Endothelial cell of umbilical vein (primary cell): ENCODE results near the gene MAP3K7CL. TPM values are rescaled to one million over a fixed set of nuclear protein-coding genes. Genes with fewer than 3 reads are reported as not detected.
"Not testable (repeated sequence)": the region's sequence is repeated elsewhere in the genome, so short reads cannot be mapped to it uniquely, and the experiment has no call there.

Experiments
- BruUV-seq: library from RNA; stranded (reverse); fragments of 400-500 nt; replicated peaks from 2 replicates; lab custom pipeline; 2021; lab: Mats Ljungman, UMichigan
- CTCF ChIA-PET: fragments of 300-600, 350-600 bp; sonication (Branson Sonifier 250); formaldehyde crosslinking; loops from one replicate; lab custom pipeline; 2021; ENCODE audit warnings: antibody characterized with exemption, inconsistent platforms; lab: Charles Lee
- POLR2A ChIA-PET: fragments of 300-600, 350-600 bp; sonication (Branson Sonifier 250); formaldehyde crosslinking; loops from one replicate; lab custom pipeline; 2021; ENCODE audit warnings: antibody characterized with exemption, inconsistent platforms; lab: Charles Lee
- DNase-seq: peaks from one replicate; pipeline ENCODE4 v3.0.0-alpha.2; 2011; ENCODE audit warnings: low read depth, low spot score
- FAIRE-seq: peaks from 2 replicates; lab custom pipeline; 2011; peaks lifted over from hg19 to GRCh38; lab: Jason Lieb, UNC
- H2AFZ ChIP-seq: 2 replicates; pipeline ENCODE4 v1.6.0; 2012; ENCODE audit warnings: low read depth, low read length, control low read depth, inconsistent platforms
- H3K27ac ChIP-seq: 2 replicates; pipeline ENCODE4 v1.5.1; 2011; ENCODE audit warnings: low read depth, mild to moderate bottlenecking, control low read depth, low read length, moderate library complexity; ENCODE audit not compliant: insufficient read depth
- H3K27me3 ChIP-seq, 2 experiments: 2 replicates each; pipeline versions ENCODE4 v1.6.0 to v1.6.1; 2011; ENCODE audit warnings: low read length in 2 of 2, mixed read lengths in 1 of 2; ENCODE audit not compliant: control insufficient read depth in 2 of 2, insufficient read depth in 2 of 2
- H3K36me3 ChIP-seq, 2 experiments: 2 replicates in 1 of 2; 3 replicates in 1 of 2; pipeline ENCODE4 v1.5.1; 2011; ENCODE audit warnings: low read length in 2 of 2, mild to moderate bottlenecking in 1 of 2, moderate library complexity in 1 of 2; ENCODE audit not compliant: control insufficient read depth in 2 of 2, insufficient read depth in 2 of 2; ENCODE audit errors: extremely low read depth in 1 of 2
- H3K4me1 ChIP-seq: 3 replicates; pipeline ENCODE4 v1.5.1; 2011; ENCODE audit warnings: mild to moderate bottlenecking, low read length; ENCODE audit not compliant: control insufficient read depth, insufficient read depth; ENCODE audit errors: extremely low read depth
- H3K4me2 ChIP-seq: 2 replicates; pipeline ENCODE4 v1.6.1; 2011; ENCODE audit warnings: low read length, control low read depth, mixed read lengths; ENCODE audit not compliant: insufficient read depth
- H3K4me3 ChIP-seq, 3 experiments: fragments of 200-600 bp in 1 of 3; sonication (generic), shearing (Covaris generic) in 1 of 3; replicated peaks in 1 of 3; 2 replicates each; pipeline ENCODE4 v1.5.1; 2011 to 2016; ENCODE audit warnings: control low read depth in 3 of 3, low read length in 3 of 3, mild to moderate bottlenecking in 2 of 3, inconsistent platforms in 1 of 3, low read depth in 1 of 3, moderate library complexity in 1 of 3; ENCODE audit not compliant: insufficient read depth in 1 of 3
- H3K79me2 ChIP-seq: 2 replicates; pipeline ENCODE4 v1.6.0; 2012; ENCODE audit warnings: low read length, inconsistent platforms; ENCODE audit not compliant: control insufficient read depth, insufficient read depth
- H3K9ac ChIP-seq: replicated peaks from 2 replicates; pipeline ENCODE3; 2011; ENCODE audit warnings: low read length, control low read depth; ENCODE audit not compliant: insufficient read depth; ENCODE audit errors: extremely low read depth
- H3K9me1 ChIP-seq: replicated peaks from 3 replicates; pipeline ENCODE4 v1.6.0; 2011; ENCODE audit warnings: mild to moderate bottlenecking, low read length; ENCODE audit not compliant: control insufficient read depth, insufficient read depth; ENCODE audit errors: extremely low read depth
- H3K9me3 ChIP-seq: replicated peaks from 2 replicates; pipeline ENCODE4 v1.5.1; 2012; ENCODE audit warnings: low read length, inconsistent platforms; ENCODE audit not compliant: control insufficient read depth, insufficient read depth
- H4K20me1 ChIP-seq: replicated peaks from 2 replicates; pipeline ENCODE3; 2011; ENCODE audit warnings: mild to moderate bottlenecking, low read length; ENCODE audit not compliant: control insufficient read depth, insufficient read depth; ENCODE audit errors: extremely low read depth
- EZH2 ChIP-seq: IDR thresholded peaks from 2 replicates; pipeline ENCODE4 v1.6.1; 2012; ENCODE audit warnings: borderline replicate concordance, low read depth, mild to moderate bottlenecking, moderate library complexity, low read length, inconsistent platforms; ENCODE audit not compliant: severe bottlenecking
- FOS ChIP-seq: IDR thresholded peaks from 2 replicates; pipeline ENCODE4 v1.6.1; 2011; ENCODE audit warnings: mild to moderate bottlenecking, low read length, moderate library complexity, borderline replicate concordance; ENCODE audit not compliant: insufficient read depth
- GATA2 ChIP-seq: IDR thresholded peaks from 2 replicates; pipeline ENCODE4 v1.7.0; 2011; ENCODE audit warnings: low read depth, mild to moderate bottlenecking, moderate library complexity, mixed read lengths, low read length; ENCODE audit not compliant: insufficient read length, insufficient read depth
- JUN ChIP-seq: IDR thresholded peaks from 2 replicates; pipeline ENCODE4 v1.6.1; 2011; ENCODE audit warnings: borderline replicate concordance, low read depth; ENCODE audit not compliant: insufficient read length, insufficient read depth
- MYC ChIP-seq: IDR thresholded peaks from one replicate; pipeline ENCODE4 v1.6.1; 2011; ENCODE audit warnings: mild to moderate bottlenecking, low read depth, low read length
- POLR2A ChIP-seq: IDR thresholded peaks from 2 replicates; pipeline ENCODE4 v1.6.1; 2012; ENCODE audit warnings: low read depth, mild to moderate bottlenecking, control low read depth, low read length
- POLR2AphosphoS5 ChIP-seq: IDR thresholded peaks from 2 replicates; pipeline ENCODE4 v1.6.1; 2012; ENCODE audit warnings: low read depth, mild to moderate bottlenecking, control low read depth, low read length, moderate library complexity; ENCODE audit not compliant: insufficient read depth
- dilution Hi-C: fragments of 300-500 bp; cut with MboI; formaldehyde crosslinking; loops from one replicate; pipeline ENCODE4 v1.15.0; 2019; ENCODE audit warnings: low sequenced_read_pairs; ENCODE audit not compliant: extremely low pct_ligation_motif_present
- intact Hi-C: fragments of 100-400 bp; cut with micrococcal nuclease; formaldehyde crosslinking; loops from one replicate; pipeline ENCODE4 v1.10.0; 2022
- polyA plus RNA-seq, 4 experiments: library from polyadenylated mRNA; depleted of rRNA in 3 of 4; stranded (reverse) in 3 of 4; unstranded in 1 of 4; fragments of >200 nt; gene quantifications; 2 replicates each; pipeline versions ENCODE4 v1.2.1 to v1.2.3, GENCODE V29; 2011 to 2012; ENCODE audit warnings: missing spikeins in 1 of 4
- total RNA-seq: library from RNA; stranded (reverse); gene quantifications from 2 replicates; pipeline ENCODE4 v1.2.3, GENCODE V29; 2021
- TF ChIP-seq, protein P1 (sequence below): IDR thresholded peaks from 2 replicates; pipeline ENCODE4 v1.6.1; 2011; ENCODE audit not compliant: insufficient read depth, insufficient read length
- TF ChIP-seq, protein P2 (sequence below), 2 donors: IDR thresholded peaks; 1 replicate in 1 of 2; 2 replicates in 1 of 2; pipeline ENCODE4 v1.5.1; 2011; ENCODE audit warnings: low read length in 2 of 2, mild to moderate bottlenecking in 2 of 2, moderate library complexity in 2 of 2, control low read depth in 1 of 2, inconsistent platforms in 1 of 2, low read depth in 1 of 2; ENCODE audit not compliant: insufficient read depth in 1 of 2; ENCODE audit errors: extremely low read depth in 1 of 2

The MAP3K7CL gene
- total and polyA plus RNA-seq, 2 donors (not counting 3 experiments of a cell fraction or from before 2014, with no cell fraction given), result 6.1 to 8.1 TPM

DNA sequence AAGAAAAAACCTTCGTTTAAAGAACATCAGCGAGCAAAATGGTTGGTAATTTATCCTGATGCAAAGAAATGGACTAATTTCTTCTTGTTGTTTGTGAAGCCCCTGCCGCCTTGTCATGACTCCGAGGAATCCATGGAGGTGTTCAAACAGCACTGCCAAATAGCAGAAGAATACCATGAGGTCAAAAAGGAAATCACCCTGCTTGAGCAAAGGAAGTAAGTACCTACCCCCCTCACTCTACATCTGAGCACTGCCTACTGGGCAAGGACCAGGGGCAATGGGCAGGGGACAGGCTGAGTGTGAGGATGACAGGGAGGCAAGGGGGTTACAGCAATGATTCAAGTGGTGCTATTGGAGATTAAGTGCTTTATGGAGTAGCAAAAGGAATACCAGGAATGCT, 29.4 kb downstream of the MAP3K7CL start:
- ChIA-PET POLR2A (no interaction called here), CTCF (interaction anchor here (0.6 to 0.8 kb wide), 2 partner anchors 63 to 189 kb away, joined by 3 read pairs; no protein-coding TSS in a partner anchor)
- DNase-seq (no peak), FAIRE-seq (no peak)
- H3K27me3 ChIP-seq, result no peaks in the 10 kb centered on the region
- no peaks in the 10 kb centered on the region for H3K79me2 ChIP-seq
- H3K4me3 ChIP-seq, result no peak overlapping the region
- H3K4me1 ChIP-seq, result peaks cover 9% of the 10 kb centered on the region
- no TSS peak for BruUV-seq
- H3K9ac ChIP-seq, result no peak overlapping the region
- no peaks in the 10 kb centered on the region for H3K9me1 ChIP-seq
- no peaks in the 10 kb centered on the region for H4K20me1 ChIP-seq
- intact Hi-C loops (loop anchor here (5.0 kb wide), 1 partner anchor 687 kb away; no protein-coding TSS in a partner anchor), dilution Hi-C loops (no loop called here)
- H3K9me3 ChIP-seq, result no peaks in the 10 kb centered on the region
- no peak for TF ChIP-seq GATA2
- TF ChIP-seq, protein P1, sequence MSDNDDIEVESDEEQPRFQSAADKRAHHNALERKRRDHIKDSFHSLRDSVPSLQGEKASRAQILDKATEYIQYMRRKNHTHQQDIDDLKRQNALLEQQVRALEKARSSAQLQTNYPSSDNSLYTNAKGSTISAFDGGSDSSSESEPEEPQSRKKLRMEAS, result no peak
- TF ChIP-seq EZH2, result no peak
- TF ChIP-seq JUN, result no peak
- TF ChIP-seq POLR2AphosphoS5, result no peak
- TF ChIP-seq, protein P2, sequence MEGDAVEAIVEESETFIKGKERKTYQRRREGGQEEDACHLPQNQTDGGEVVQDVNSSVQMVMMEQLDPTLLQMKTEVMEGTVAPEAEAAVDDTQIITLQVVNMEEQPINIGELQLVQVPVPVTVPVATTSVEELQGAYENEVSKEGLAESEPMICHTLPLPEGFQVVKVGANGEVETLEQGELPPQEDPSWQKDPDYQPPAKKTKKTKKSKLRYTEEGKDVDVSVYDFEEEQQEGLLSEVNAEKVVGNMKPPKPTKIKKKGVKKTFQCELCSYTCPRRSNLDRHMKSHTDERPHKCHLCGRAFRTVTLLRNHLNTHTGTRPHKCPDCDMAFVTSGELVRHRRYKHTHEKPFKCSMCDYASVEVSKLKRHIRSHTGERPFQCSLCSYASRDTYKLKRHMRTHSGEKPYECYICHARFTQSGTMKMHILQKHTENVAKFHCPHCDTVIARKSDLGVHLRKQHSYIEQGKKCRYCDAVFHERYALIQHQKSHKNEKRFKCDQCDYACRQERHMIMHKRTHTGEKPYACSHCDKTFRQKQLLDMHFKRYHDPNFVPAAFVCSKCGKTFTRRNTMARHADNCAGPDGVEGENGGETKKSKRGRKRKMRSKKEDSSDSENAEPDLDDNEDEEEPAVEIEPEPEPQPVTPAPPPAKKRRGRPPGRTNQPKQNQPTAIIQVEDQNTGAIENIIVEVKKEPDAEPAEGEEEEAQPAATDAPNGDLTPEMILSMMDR (IDR thresholded peaks at IDR 0.05; ENCODE audit: extremely low read depth in 1 of 2, insufficient read depth in 1 of 2, low read depth in 1 of 2, low read length in 2 of 2), result no peak
- TF ChIP-seq FOS, result no peak
- TF ChIP-seq POLR2A, result no peak
- TF ChIP-seq MYC, result no peak
- no peak overlapping the region for H2AFZ ChIP-seq
- H3K36me3 ChIP-seq, result no peaks in the 10 kb centered on the region
- no peak overlapping the region for H3K27ac ChIP-seq
- no peak overlapping the region for H3K4me2 ChIP-seq

DNA sequence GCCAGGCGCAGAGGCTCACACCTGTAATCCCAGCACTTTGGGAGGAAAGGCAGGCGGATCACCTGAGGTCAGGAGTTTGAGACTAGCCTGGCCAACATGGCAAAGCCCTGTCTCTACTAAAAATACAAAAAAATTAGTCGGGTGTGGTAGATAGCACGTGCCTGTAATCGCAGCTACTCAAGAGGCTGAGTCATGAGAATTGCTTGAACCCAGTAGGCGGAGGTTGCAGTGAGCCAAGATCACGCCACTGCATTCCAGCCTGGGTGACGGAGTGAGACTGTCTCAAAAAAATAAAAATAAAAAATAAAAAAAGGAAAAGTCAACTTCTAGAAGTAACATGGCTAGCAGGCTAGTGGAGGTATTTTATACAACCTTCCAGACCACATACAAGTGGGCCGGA, 32.4 kb downstream of the MAP3K7CL start:
- H3K27me3 ChIP-seq, H4K20me1 ChIP-seq, H3K9me3 ChIP-seq, H3K4me1 ChIP-seq, H3K36me3 ChIP-seq, H3K4me3 ChIP-seq, H3K9ac ChIP-seq, H3K4me2 ChIP-seq, H3K9me1 ChIP-seq, BruUV-seq, H2AFZ ChIP-seq, POLR2A ChIA-PET, H3K79me2 ChIP-seq, DNase-seq, dilution Hi-C loops, FAIRE-seq: not testable (repeated sequence)
- CTCF ChIA-PET, result interaction anchor here (0.7 to 4.7 kb wide), 9 partner anchors 12 to 209 kb away, joined by 3 to 180 read pairs (median 23); partner anchors contain the start of gene BACH1
- peak overlapping the region; percentile 58 for H3K27ac ChIP-seq
- intact Hi-C loops, result loop anchor here (5.0 kb wide), 1 partner anchor 684 kb away; no protein-coding TSS in a partner anchor
